GM21423 (cell line): ENCODE data around the gene PIM1.
"Not testable (repeated sequence)": the region's sequence is repeated elsewhere in the genome, so short reads cannot be mapped to it uniquely, and the experiment has no call there.

Source experiments
- ATAC-seq: cut with Tn5 transposase; IDR thresholded peaks from one replicate; pipeline ENCODE4 v1.9.1; 2021; ENCODE audit warnings: mild to moderate bottlenecking, moderate library complexity; ENCODE audit not compliant: unreplicated experiment

PIM1 gene

GRCh38 chr6:37187321-37188022 is 17.5 kb downstream of the PIM1 start:
- ATAC-seq, result no peak

GRCh38 chr6:37188962-37189510 is 19.1 kb downstream of the PIM1 start:
- ATAC-seq, result no peak

- no peak for ATAC-seq
Measured at GRCh38 chr6:37190159-37190535, 20.2 kb downstream of the PIM1 start.

GRCh38 chr6:37192666-37193065 is 22.7 kb downstream of the PIM1 start:
- no peak for ATAC-seq

- ATAC-seq, result not testable (repeated sequence)
Measured at GRCh38 chr6:37194886-37195285, 24.9 kb downstream of the PIM1 start.

GRCh38 chr6:37196451-37196850 is 26.5 kb downstream of the PIM1 start:
- not testable (repeated sequence) for ATAC-seq

- ATAC-seq, result no peak
Measured at GRCh38 chr6:37200085-37200484, 30.1 kb downstream of the PIM1 start.

- ATAC-seq, result no peak
Measured at GRCh38 chr6:37201726-37202125, 31.8 kb downstream of the PIM1 start.

GRCh38 chr6:37202788-37203491 is 33.0 kb downstream of the PIM1 start:
- no peak for ATAC-seq

- ATAC-seq, result no peak
Measured at GRCh38 chr6:37204014-37204751, 34.2 kb downstream of the PIM1 start.

- no peak for ATAC-seq
Measured at GRCh38 chr6:37205175-37205996, 35.4 kb downstream of the PIM1 start.

GRCh38 chr6:37205997-37206340 is 36.0 kb downstream of the PIM1 start:
- ATAC-seq, result no peak

- no peak for ATAC-seq
Measured at GRCh38 chr6:37206622-37207021, 36.7 kb downstream of the PIM1 start.

GRCh38 chr6:37207903-37208456 is 38.0 kb downstream of the PIM1 start:
- peak; percentile 66 for ATAC-seq

GRCh38 chr6:37208793-37209192 is 38.8 kb downstream of the PIM1 start:
- no peak for ATAC-seq

GRCh38 chr6:37209461-37210205 is 39.7 kb downstream of the PIM1 start:
- no peak for ATAC-seq

GRCh38 chr6:37210313-37210968 is 40.5 kb downstream of the PIM1 start:
- no peak for ATAC-seq

GRCh38 chr6:37212268-37212667 is 42.3 kb downstream of the PIM1 start:
- ATAC-seq, result no peak

- no peak for ATAC-seq
Measured at GRCh38 chr6:37218061-37218460, 48.1 kb downstream of the PIM1 start.
